K562 (cell line): ENCODE results near the gene SH2D4B. TPM values are rescaled to one million over a fixed set of nuclear protein-coding genes. Genes with fewer than 3 reads are reported as not detected.
"Not testable (repeated sequence)": the region's sequence is repeated elsewhere in the genome, so short reads cannot be mapped to it uniquely, and the experiment has no call there.

Experiments used
- ATAC-seq: fragments of 200-7000 bp; cut with Tn5 transposase; 3 replicates; pipeline ENCODE4 v1.9.1; 2020; ENCODE audit warnings: moderate library complexity
- BruUV-seq: library from RNA; stranded (reverse); fragments of 400-500 nt; replicated peaks from 2 replicates; lab custom pipeline; 2021; lab: Mats Ljungman, UMichigan
- CTCF ChIA-PET: fragments of 300-600 bp; formaldehyde crosslinking; extraction: SDS; loops from one replicate; lab custom pipeline; 2021; ENCODE audit warnings: low intra/inter-chr PET ratio; lab: Yijun Ruan, JAX
- POLR2A ChIA-PET: fragments of 300-600, 350-650 bp; sonication (Branson Sonifier 250); formaldehyde crosslinking; extraction: SDS; loops from one replicate; lab custom pipeline; 2021; ENCODE audit warnings: antibody characterized with exemption, inconsistent platforms; lab: Yijun Ruan, JAX
- DNase-seq, 4 experiments: peaks; one replicate each; pipeline versions ENCODE4 v3.0.0 to v3.0.0-alpha.2; 2011 to 2018; ENCODE audit warnings: low spot score in 3 of 4, mixed read lengths in 3 of 4; ENCODE audit errors: extremely low read depth in 1 of 4
- FAIRE-seq: peaks from 2 replicates; lab custom pipeline; 2011; peaks lifted over from hg19 to GRCh38; lab: Jason Lieb, UNC
- H2AFZ ChIP-seq: 2 replicates; pipeline ENCODE4 v1.6.0; 2011; ENCODE audit warnings: low read depth, low read length, control low read depth, inconsistent platforms
- H3K27ac ChIP-seq: fragments of 200-600 bp; 3 replicates; pipeline ENCODE4 v1.8.0; 2011; ENCODE audit warnings: low read depth, mild to moderate bottlenecking, control low read depth, inconsistent platforms, low read length, moderate library complexity, mixed read lengths; ENCODE audit errors: extremely low read depth
- H3K27me3 ChIP-seq, 2 experiments: fragments of 300-600 bp in 1 of 2; 2 replicates in 1 of 2; 3 replicates in 1 of 2; pipeline versions ENCODE4 v1.6.0 to v1.8.0; 2011; ENCODE audit warnings: inconsistent platforms in 2 of 2, low read length in 2 of 2, mild to moderate bottlenecking in 1 of 2, mixed read lengths in 1 of 2, moderate library complexity in 1 of 2; ENCODE audit not compliant: control insufficient read depth in 2 of 2, insufficient read depth in 2 of 2
- H3K36me3 ChIP-seq: fragments of 300-600 bp; 3 replicates; pipeline ENCODE4 v1.8.0; 2011; ENCODE audit warnings: mild to moderate bottlenecking, low read length, inconsistent platforms; ENCODE audit not compliant: control insufficient read depth, insufficient read depth
- H3K4me1 ChIP-seq, 2 experiments: fragments of 200-600 bp in 1 of 2; replicated peaks in 1 of 2; 2 replicates in 1 of 2; 3 replicates in 1 of 2; pipeline versions ENCODE4 v1.5.1 to v1.8.0; 2011; ENCODE audit warnings: inconsistent platforms in 2 of 2, low read length in 2 of 2, mild to moderate bottlenecking in 1 of 2, mixed read lengths in 1 of 2, moderate library complexity in 1 of 2; ENCODE audit not compliant: control insufficient read depth in 2 of 2, insufficient read depth in 2 of 2
- H3K4me2 ChIP-seq: 2 replicates; pipeline ENCODE4 v1.6.1; 2011; ENCODE audit warnings: low read length, control low read depth, inconsistent platforms, mixed read lengths; ENCODE audit not compliant: insufficient read depth
- H3K4me3 ChIP-seq: fragments of 200-600 bp; sonication (generic), shearing (Covaris generic); 2 replicates; pipeline ENCODE4 v1.5.1; 2016; ENCODE audit warnings: control low read depth, inconsistent platforms
- H3K79me2 ChIP-seq: fragments of 200-600 bp; 3 replicates; pipeline ENCODE4 v1.8.0; 2011; ENCODE audit warnings: low read length, inconsistent platforms; ENCODE audit not compliant: control insufficient read depth, insufficient read depth
- H3K9ac ChIP-seq, 2 experiments: 2 replicates each; pipeline versions ENCODE4 v1.6.0 to v1.6.1; 2011; ENCODE audit warnings: low read depth in 2 of 2, low read length in 2 of 2, control low read depth in 1 of 2, inconsistent platforms in 1 of 2, mild to moderate bottlenecking in 1 of 2, mixed read lengths in 1 of 2; ENCODE audit not compliant: insufficient read depth in 1 of 2
- H3K9me1 ChIP-seq: one replicate; pipeline ENCODE4 v1.6.0; 2011; ENCODE audit warnings: inconsistent platforms, mild to moderate bottlenecking, low read length, moderate library complexity; ENCODE audit not compliant: control insufficient read depth, insufficient read depth
- H3K9me3 ChIP-seq: replicated peaks from 2 replicates; pipeline ENCODE4 v1.5.1; 2011; ENCODE audit warnings: low read depth, low read length, inconsistent platforms; ENCODE audit not compliant: control insufficient read depth, insufficient read depth
- H4K20me1 ChIP-seq: replicated peaks from 2 replicates; pipeline ENCODE4 v1.6.1; 2011; ENCODE audit warnings: low read length, inconsistent platforms, mixed read lengths; ENCODE audit not compliant: control insufficient read depth, insufficient read depth
- WGBS: fragments of 100-300 bp; shearing (Covaris generic); methylation state at CpG from one replicate; pipeline ENCODE4 v1.1.6; 2016; ENCODE audit warnings: low coverage, mixed read lengths; ENCODE audit not compliant: insufficient coverage; ENCODE audit errors: missing lambda C conversion rate; 5-methylcytosine and 5-hydroxymethylcytosine counted together
- in situ Hi-C: fragments of 300-500 bp; cut with MboI; formaldehyde crosslinking; loops from 4 replicates; pipeline ENCODE4 v1.15.0; 2018; ENCODE audit warnings: inconsistent platforms, mixed read lengths
- intact Hi-C: fragments of 100-400 bp; cut with micrococcal nuclease; formaldehyde crosslinking; loops from 2 replicates; pipeline ENCODE4 v1.14.2; 2022
- polyA plus RNA-seq, 8 experiments: library from polyadenylated mRNA; depleted of rRNA in 4 of 8; stranded (reverse) in 5 of 8; unstranded in 3 of 8; fragments of >200 nt; fragmentation: Nextera tagmentation in 2 of 8; fragmentation: Illumina TruSeq in 1 of 8; extraction: Ambion mirVana in 2 of 8; extraction: Trizol in 1 of 8; gene quantifications; 2 replicates each; pipeline versions ENCODE4 v1.2.1 to v1.2.3, GENCODE V29; 2011 to 2014; ENCODE audit warnings: inconsistent platforms in 1 of 8, missing spikeins in 1 of 8
- total RNA-seq, 7 experiments: library from RNA; depleted of rRNA in 6 of 7; stranded (reverse); fragments of >200 nt in 6 of 7; fragmentation: Illumina TruSeq in 2 of 7; extraction: Trizol in 2 of 7; gene quantifications; 2 replicates each; pipeline versions ENCODE4 v1.2.1 to v1.2.3, GENCODE V29; 2011 to 2021; ENCODE audit warnings: low replicate concordance in 1 of 7
- TF ChIP-seq, protein P1 (sequence below): fragments of 250-450 bp; sonication (Bioruptor Pico); IDR thresholded peaks from 2 replicates; pipeline ENCODE4 v1.5.0; 2021; ENCODE audit warnings: mild to moderate bottlenecking, borderline replicate concordance
- TF ChIP-seq, protein P2 (sequence below): fragments of 450-650 bp; IDR thresholded peaks from 2 replicates; pipeline ENCODE4 v1.6.1; 2016

SH2D4B gene
- total and polyA plus RNA-seq, 9 of the 15 experiments (the other 6 are each of a cell fraction or from before 2014, with no cell fraction given): 0.03 to 0.14 (median 0.04) TPM; not detected in 4

DNA sequence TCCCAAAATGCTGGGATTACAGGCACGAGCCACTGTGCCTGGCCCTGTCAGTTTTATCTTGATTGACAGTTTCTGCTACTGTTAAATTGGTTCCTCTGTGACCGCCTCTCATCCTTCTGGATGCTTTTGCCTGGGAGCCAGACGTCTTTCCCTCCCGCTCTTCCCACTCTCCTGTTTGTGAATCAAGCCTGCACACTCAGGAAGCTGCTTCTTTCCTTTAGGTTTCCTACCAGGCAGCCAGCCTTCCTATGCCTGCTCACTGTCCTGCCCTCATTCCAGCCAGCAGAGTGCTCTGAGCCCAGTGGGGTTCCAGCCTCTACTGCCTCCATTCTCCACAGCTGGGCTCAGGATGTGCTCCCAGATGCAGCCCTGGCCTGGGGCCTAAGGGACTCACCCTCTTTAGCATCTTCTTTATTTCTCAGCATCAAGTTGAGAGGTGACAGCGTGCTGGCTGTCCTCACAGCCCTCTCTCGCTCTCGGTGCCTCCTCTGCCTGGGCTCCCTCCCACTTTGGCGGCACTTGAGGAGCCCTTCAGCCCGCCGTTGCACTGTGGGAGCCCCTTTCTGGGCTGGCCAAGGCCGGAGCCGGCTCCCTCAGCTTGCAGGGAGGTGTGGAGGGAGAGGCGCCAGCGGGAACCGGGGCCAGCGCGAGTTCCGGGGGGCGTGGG, 5.1 kb downstream of the SH2D4B start:
- no peak overlapping the region for H3K9ac ChIP-seq
- BruUV-seq: no TSS peak
- H3K27me3 ChIP-seq: peaks cover 52 to 76% of the 10 kb centered on the region in 2 experiments
- H3K36me3 ChIP-seq: no peaks in the 10 kb centered on the region
- in situ Hi-C loops (no loop called here), intact Hi-C loops (no loop called here)
- ATAC-seq: no peak
- POLR2A ChIA-PET: no interaction called here
- CTCF ChIA-PET: no interaction called here
- no peak overlapping the region for H2AFZ ChIP-seq
- H3K4me2 ChIP-seq: no peak overlapping the region
- H3K4me3 ChIP-seq: no peak overlapping the region
- H3K79me2 ChIP-seq: no peaks in the 10 kb centered on the region
- H3K27ac ChIP-seq: no peak overlapping the region
- H4K20me1 ChIP-seq: peaks cover 4% of the 10 kb centered on the region; the same call in 1 of the 2 replicates
- TF ChIP-seq, protein P1, sequence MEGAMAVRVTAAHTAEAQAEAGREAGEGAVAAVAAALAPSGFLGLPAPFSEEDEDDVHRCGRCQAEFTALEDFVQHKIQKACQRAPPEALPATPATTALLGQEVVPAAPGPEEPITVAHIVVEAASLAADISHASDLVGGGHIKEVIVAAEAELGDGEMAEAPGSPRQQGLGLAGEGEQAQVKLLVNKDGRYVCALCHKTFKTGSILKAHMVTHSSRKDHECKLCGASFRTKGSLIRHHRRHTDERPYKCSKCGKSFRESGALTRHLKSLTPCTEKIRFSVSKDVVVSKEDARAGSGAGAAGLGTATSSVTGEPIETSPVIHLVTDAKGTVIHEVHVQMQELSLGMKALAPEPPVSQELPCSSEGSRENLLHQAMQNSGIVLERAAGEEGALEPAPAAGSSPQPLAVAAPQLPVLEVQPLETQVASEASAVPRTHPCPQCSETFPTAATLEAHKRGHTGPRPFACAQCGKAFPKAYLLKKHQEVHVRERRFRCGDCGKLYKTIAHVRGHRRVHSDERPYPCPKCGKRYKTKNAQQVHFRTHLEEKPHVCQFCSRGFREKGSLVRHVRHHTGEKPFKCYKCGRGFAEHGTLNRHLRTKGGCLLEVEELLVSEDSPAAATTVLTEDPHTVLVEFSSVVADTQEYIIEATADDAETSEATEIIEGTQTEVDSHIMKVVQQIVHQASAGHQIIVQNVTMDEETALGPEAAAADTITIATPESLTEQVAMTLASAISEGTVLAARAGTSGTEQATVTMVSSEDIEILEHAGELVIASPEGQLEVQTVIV (CRISPR knock-in tag): no peak
- TF ChIP-seq, protein P2, sequence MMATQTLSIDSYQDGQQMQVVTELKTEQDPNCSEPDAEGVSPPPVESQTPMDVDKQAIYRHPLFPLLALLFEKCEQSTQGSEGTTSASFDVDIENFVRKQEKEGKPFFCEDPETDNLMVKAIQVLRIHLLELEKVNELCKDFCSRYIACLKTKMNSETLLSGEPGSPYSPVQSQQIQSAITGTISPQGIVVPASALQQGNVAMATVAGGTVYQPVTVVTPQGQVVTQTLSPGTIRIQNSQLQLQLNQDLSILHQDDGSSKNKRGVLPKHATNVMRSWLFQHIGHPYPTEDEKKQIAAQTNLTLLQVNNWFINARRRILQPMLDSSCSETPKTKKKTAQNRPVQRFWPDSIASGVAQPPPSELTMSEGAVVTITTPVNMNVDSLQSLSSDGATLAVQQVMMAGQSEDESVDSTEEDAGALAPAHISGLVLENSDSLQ: peak; percentile 61; the same call in 1 of the 2 replicates
- 12% methylated on average over 17 of the region's 19 CpGs for WGBS
- peaks cover 0 to 10% of the 10 kb centered on the region in 2 experiments; a peak in 2 of 5 replicates for H3K4me1 ChIP-seq
- DNase-seq: no peak
- no peaks in the 10 kb centered on the region for H3K9me1 ChIP-seq
- no peak for FAIRE-seq
- H3K9me3 ChIP-seq: peaks cover 2% of the 10 kb centered on the region; the same call in 1 of the 2 replicates

DNA sequence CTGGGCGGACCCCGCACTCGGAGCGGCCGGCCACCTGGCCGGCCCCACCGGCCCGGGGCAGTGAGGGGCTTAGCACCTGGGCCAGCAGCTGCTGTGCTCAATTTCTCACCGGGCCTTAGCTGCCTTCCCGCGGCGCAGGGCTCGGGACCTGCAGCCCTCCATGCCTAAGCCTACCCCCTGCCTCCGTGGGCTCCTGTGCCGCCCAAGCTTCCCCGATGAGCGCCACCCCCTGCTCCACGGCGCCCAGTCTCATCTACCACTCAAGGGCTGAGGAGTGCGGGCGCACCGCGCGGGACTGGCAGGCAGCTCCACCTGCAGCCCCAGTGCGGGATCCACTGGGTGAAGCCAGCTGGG, 5.6 kb downstream of the SH2D4B start:
- H2AFZ ChIP-seq, H3K36me3 ChIP-seq, H3K4me1 ChIP-seq, ATAC-seq, H4K20me1 ChIP-seq, H3K79me2 ChIP-seq, H3K9me3 ChIP-seq, FAIRE-seq, H3K9me1 ChIP-seq, H3K27ac ChIP-seq, intact Hi-C loops, DNase-seq, H3K4me2 ChIP-seq, BruUV-seq, in situ Hi-C loops, POLR2A ChIA-PET, CTCF ChIA-PET, H3K9ac ChIP-seq, H3K4me3 ChIP-seq: not testable (repeated sequence)
- peaks cover 51 to 75% of the 10 kb centered on the region in 2 experiments for H3K27me3 ChIP-seq
- WGBS: 15% methylated on average over 13 of the region's 25 CpGs
